Loucy (cell line): ENCODE measurements around the gene FAM8A1.

Experiments used
- H2AFZ ChIP-seq: fragments of 200-600 bp; sonication (generic); 2 replicates; pipeline ENCODE4 v1.6.0; 2016; ENCODE audit warnings: antibody characterized with exemption, mild to moderate bottlenecking, low read length, moderate library complexity
- H3F3A ChIP-seq: fragments of 200-600 bp; 2 replicates; pipeline ENCODE4 v1.6.0; 2016; ENCODE audit warnings: antibody characterized with exemption, low read depth, mild to moderate bottlenecking
- H3K27me3 ChIP-seq: fragments of 200-600 bp; sonication (generic); 2 replicates; pipeline ENCODE4 v1.6.1; 2014; ENCODE audit warnings: low read length, mild to moderate bottlenecking; ENCODE audit not compliant: insufficient read depth, poor library complexity, severe bottlenecking
- H3K36me3 ChIP-seq: fragments of 200-600 bp; sonication (generic); 2 replicates; pipeline ENCODE4 v1.6.1; 2016; ENCODE audit warnings: low read length; ENCODE audit not compliant: insufficient read depth
- H3K4me1 ChIP-seq: fragments of 200-600 bp; sonication (generic); 2 replicates; pipeline ENCODE4 v1.5.1; 2014; ENCODE audit warnings: low read length, mild to moderate bottlenecking; ENCODE audit not compliant: insufficient read depth, poor library complexity, severe bottlenecking
- H3K4me2 ChIP-seq: fragments of 200-600 bp; sonication (generic); 2 replicates; pipeline ENCODE4 v1.6.0; 2014; ENCODE audit warnings: antibody characterized with exemption, low read length, low read depth, mild to moderate bottlenecking; ENCODE audit not compliant: poor library complexity, severe bottlenecking
- H3K4me3 ChIP-seq: fragments of 200-600 bp; sonication (generic); 2 replicates; pipeline ENCODE4 v1.5.1; 2014; ENCODE audit warnings: low read length, mild to moderate bottlenecking, mixed read lengths; ENCODE audit not compliant: poor library complexity, severe bottlenecking
- H3K79me2 ChIP-seq: fragments of 200-600 bp; sonication (generic); 2 replicates; pipeline ENCODE4 v1.6.1; 2014; ENCODE audit warnings: low read length; ENCODE audit not compliant: insufficient read depth
- H3K9ac ChIP-seq: fragments of 200-600 bp; sonication (generic); 2 replicates; pipeline ENCODE4 v1.6.0; 2014; ENCODE audit warnings: mild to moderate bottlenecking, low read depth, low read length, moderate library complexity; ENCODE audit not compliant: poor library complexity, severe bottlenecking
- H3K9me2 ChIP-seq: fragments of 200-600 bp; sonication (generic); replicated peaks from 2 replicates; pipeline ENCODE4 v1.6.1; 2016; ENCODE audit warnings: low read depth, low read length, mixed read lengths
- H3K9me3 ChIP-seq: fragments of 200-600 bp; sonication (generic); 2 replicates; pipeline ENCODE4 v1.6.1; 2014; ENCODE audit warnings: mild to moderate bottlenecking, antibody characterized with exemption, low read length, low read depth; ENCODE audit not compliant: insufficient read depth
- H4K20me1 ChIP-seq: fragments of 200-600 bp; sonication (generic); 2 replicates; pipeline ENCODE4 v1.6.0; 2014; ENCODE audit warnings: antibody characterized with exemption, low read length, mild to moderate bottlenecking; ENCODE audit not compliant: insufficient read depth, poor library complexity, severe bottlenecking
- CTCF ChIP-seq: fragments of 200-600 bp; sonication (generic); conservative IDR thresholded peaks from 2 replicates; pipeline ENCODE4 v1.5.1; 2014; ENCODE audit warnings: mild to moderate bottlenecking, antibody characterized with exemption, low read length
- EZH2phosphoT487 ChIP-seq: fragments of 200-600 bp; IDR thresholded peaks from 2 replicates; pipeline ENCODE4 v1.6.1; 2018; ENCODE audit warnings: antibody characterized with exemption, mild to moderate bottlenecking, moderate library complexity, borderline replicate concordance

The FAM8A1 gene

GRCh38 chr6:17638212-17638715 is 38.2 kb downstream of the FAM8A1 start:
- no peaks in the 10 kb centered on the region for H3F3A ChIP-seq
- no peaks in the 10 kb centered on the region for H3K9me2 ChIP-seq
- H3K36me3 ChIP-seq: peaks cover 84% of the 10 kb centered on the region
- H3K27me3 ChIP-seq: no peaks in the 10 kb centered on the region
- no peak overlapping the region for H2AFZ ChIP-seq
- TF ChIP-seq EZH2phosphoT487 (no peak), CTCF (no peak)
- no peak overlapping the region for H3K4me2 ChIP-seq
- peaks cover 17% of the 10 kb centered on the region; the same call in 1 of the 2 replicates for H3K79me2 ChIP-seq
- no peaks in the 10 kb centered on the region for H3K9me3 ChIP-seq
- no peak overlapping the region for H3K4me3 ChIP-seq
- H3K9ac ChIP-seq: no peak overlapping the region
- peaks cover 14% of the 10 kb centered on the region for H3K4me1 ChIP-seq
- peaks cover 21% of the 10 kb centered on the region for H4K20me1 ChIP-seq

GRCh38 chr6:17640477-17640917 is 40.4 kb downstream of the FAM8A1 start:
- no peak for TF ChIP-seq EZH2phosphoT487
- no peak for TF ChIP-seq CTCF
- H3K79me2 ChIP-seq: peaks cover 3% of the 10 kb centered on the region; the same call in 1 of the 2 replicates
- H3F3A ChIP-seq: no peaks in the 10 kb centered on the region
- H3K9me3 ChIP-seq: no peaks in the 10 kb centered on the region
- no peak overlapping the region for H3K4me2 ChIP-seq
- no peak overlapping the region for H3K4me3 ChIP-seq
- peaks cover 5% of the 10 kb centered on the region for H4K20me1 ChIP-seq
- H3K36me3 ChIP-seq: peaks cover 95% of the 10 kb centered on the region
- H3K27me3 ChIP-seq: no peaks in the 10 kb centered on the region
- H3K4me1 ChIP-seq: no peaks in the 10 kb centered on the region
- H2AFZ ChIP-seq: no peak overlapping the region
- H3K9me2 ChIP-seq: no peaks in the 10 kb centered on the region
- no peak overlapping the region for H3K9ac ChIP-seq

- Histone ChIP-seq H3F3A (no peaks in the 10 kb centered on the region), H2AFZ (no peak overlapping the region), H3K27me3 (no peaks in the 10 kb centered on the region), H3K36me3 (peaks cover 83% of the 10 kb centered on the region), H3K9me3 (no peaks in the 10 kb centered on the region), H3K9ac (no peak overlapping the region), H3K4me2 (no peak overlapping the region), H3K4me1 (no peaks in the 10 kb centered on the region), H3K4me3 (no peak overlapping the region), H4K20me1 (peaks cover 10% of the 10 kb centered on the region), H3K9me2 (no peaks in the 10 kb centered on the region), H3K79me2 (peaks cover 14% of the 10 kb centered on the region)
- TF ChIP-seq CTCF: no peak
- TF ChIP-seq EZH2phosphoT487: no peak
Observed at GRCh38 chr6:17648745-17649144, 48.6 kb downstream of the FAM8A1 start.
